ENCODE measurements around the gene ECI2.
"Not testable (repeated sequence)": the region's sequence is repeated elsewhere in the genome, so short reads cannot be mapped to it uniquely, and the experiment has no call there.

ECI2 gene

DNA sequence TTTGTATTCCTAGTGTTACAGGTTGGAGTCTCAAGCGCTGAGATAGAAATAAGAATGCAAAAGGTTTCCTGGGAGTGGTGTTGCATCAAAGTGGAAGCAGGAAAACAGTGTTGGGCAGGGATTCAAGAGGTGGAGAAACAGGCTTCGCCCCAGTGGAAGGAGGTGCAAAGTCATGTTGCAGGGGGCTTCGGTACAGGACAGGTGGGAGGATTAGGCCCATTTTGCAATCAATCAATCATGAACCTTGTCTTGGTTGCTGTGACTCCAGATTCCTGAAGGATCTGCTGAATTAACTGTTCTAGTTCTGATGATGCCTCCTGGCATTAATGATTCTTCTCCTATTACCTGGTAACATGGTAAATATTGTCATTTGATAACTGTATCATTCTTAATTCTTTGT lies 34.1 kb downstream of the ECI2 start:
- DNase-seq (ENCODE audit: low spot score): no peak

DNA sequence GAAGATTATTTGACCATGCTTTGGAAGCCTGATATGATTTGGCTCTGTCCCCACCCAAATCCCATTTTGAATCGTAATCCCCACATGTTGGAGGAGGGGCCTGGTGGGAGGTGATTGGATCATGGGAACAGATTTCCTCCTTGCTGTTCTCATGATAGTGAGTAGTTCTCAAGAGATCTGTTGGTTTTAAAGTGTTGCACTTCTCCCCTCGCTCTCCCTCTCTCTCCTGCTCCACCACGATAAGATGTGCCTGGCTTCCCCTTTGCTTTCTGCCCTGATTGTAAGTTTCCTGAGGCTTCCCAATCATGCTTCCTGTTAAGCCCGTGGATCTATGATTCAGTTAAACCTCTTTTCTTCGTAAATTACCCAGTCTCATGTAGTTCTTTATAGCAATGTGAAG lies 34.7 kb downstream of the ECI2 start:
- no peak for DNase-seq (ENCODE audit: low spot score)

DNA sequence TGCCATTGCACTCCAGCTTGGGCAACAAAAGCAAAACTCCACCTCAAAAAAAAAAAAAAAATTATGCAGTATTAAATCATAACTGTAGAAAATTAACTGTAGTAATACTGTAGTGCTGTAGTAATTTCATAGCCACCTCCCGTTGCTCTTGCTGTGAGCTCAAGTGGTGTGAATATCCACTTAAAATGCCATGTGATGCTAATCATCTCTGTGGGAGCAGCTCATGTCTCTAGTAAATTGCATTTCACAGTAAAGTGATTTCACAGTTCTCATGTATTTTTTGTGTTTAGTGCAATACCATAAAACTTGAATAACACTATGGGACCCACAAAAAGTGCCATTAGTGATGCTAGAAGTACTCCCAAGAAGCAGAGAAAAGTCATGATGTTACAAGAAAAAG lies 42.1 kb downstream of the ECI2 start:
- no peak for DNase-seq (ENCODE audit: low spot score)

DNA sequence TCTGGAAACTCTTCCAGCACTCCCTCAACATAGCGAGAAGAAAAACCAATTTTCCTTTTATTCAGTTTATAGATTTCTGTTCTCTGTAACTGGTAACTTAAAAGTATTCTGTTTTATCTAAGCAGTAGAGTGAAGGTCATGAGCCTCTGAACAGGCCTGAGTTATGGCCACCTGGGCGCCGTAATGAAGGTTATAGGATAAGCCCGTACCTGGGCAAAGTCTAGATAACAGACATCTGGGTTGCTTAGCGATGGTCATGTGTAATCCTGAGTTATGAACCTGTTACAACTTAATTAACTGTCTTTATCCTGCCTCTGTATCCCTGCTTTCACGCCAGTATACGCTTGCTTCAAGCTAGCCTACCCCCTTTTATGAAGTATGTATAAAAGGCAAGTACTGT lies 43.4 kb downstream of the ECI2 start:
- no peak for DNase-seq (ENCODE audit: low spot score)

DNA sequence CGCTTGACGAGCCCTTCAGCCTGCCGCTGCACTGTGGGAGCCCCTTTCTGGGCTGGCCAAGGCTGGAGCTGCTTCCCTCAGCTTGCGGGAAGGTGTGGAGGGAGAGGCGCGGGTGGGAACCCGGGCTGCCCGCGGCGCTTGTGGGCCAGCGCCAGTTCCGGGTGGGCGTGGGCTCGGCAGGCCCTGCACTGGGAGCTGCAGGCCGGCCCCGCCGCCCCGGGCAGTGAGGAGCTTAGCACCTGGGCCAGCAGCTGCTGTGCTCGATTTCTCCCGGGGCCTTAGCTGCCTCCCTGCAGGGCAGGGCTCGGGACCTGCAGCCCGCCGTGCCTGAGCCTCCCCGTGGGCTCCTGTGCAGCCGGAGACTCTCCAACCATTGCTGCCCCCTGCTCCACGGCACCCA lies 45.3 kb downstream of the ECI2 start:
- DNase-seq (ENCODE audit: low spot score): not testable (repeated sequence)

DNA sequence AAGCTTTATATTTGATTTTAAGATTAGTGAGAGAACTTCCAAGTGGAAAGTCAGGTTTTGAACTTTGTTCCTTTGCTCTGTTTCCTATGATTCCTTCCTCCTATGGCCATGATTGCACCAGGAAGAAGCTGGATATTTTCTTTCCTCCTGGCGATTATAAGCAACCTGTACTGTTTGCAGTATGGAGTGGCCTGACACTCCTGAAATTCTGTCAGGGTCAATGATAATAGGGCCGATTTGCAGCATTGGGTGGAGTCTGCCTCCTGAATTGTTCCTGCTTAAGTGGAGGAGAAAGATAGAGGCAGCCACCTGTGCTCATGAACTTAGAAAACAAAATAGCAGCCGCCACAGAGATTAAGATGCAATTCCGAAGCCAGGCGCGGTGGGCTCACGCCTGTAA lies 46.7 kb downstream of the ECI2 start:
- DNase-seq (ENCODE audit: low spot score): no peak

DNA sequence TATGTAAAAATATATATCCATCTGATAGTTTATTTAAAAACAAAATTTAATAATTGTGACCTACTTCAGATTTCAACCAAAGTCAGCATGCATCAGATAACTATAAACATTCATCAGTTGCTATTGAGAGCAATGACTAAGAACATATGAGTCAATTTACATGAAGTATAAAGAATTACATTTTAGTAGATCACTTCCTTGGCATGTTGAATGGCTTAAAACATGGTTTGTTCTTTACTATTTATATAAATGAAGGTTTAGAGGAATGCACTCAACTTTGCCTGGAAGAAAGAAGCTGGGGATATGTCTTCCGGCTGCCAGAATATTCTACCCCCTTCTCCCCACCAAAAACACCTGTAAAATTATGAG lies 50.1 kb downstream of the ECI2 start:
- no peak for DNase-seq (ENCODE audit: low spot score)

DNA sequence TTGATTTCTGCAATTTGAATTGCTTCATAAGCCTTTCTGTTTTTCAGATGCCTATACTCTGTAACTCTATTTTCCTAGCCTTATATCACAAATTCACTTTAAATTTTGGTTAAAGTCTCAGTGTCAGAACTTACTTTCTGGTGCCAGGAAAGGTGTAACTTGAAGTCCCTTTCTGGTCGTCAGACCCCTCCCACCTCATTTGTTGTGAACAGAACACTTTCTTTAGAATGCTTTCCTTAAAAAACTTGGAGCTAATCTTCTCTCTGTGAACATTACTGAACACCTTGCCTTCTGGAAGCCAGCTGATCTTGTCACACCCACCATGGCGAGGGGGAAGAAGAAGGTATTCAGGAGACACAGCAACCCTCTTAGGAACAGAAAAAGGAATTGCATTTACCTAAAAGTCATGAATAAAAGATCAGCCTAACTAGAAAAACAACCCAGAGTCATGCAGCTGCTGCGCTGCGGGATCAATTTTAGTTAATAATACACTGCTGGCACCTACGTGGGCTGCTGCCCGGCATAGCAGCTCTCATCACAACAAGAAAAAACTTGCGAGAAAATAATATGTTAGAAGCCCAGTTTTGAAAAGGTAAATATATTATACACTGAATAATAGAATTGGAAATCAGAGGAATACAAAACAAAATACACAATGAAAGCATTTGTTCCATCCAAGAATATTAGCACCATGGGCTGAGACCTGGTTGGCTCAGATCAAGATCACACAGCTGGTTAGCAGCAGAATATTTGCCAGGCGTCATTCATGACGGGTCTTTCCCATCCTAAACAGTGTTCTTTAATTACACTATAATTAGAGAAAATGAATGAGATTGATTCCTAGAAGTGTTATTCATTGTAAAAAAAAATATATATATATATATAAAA lies 50.7 kb downstream of the ECI2 start:
- DNase-seq (ENCODE audit: low spot score): no peak

DNA sequence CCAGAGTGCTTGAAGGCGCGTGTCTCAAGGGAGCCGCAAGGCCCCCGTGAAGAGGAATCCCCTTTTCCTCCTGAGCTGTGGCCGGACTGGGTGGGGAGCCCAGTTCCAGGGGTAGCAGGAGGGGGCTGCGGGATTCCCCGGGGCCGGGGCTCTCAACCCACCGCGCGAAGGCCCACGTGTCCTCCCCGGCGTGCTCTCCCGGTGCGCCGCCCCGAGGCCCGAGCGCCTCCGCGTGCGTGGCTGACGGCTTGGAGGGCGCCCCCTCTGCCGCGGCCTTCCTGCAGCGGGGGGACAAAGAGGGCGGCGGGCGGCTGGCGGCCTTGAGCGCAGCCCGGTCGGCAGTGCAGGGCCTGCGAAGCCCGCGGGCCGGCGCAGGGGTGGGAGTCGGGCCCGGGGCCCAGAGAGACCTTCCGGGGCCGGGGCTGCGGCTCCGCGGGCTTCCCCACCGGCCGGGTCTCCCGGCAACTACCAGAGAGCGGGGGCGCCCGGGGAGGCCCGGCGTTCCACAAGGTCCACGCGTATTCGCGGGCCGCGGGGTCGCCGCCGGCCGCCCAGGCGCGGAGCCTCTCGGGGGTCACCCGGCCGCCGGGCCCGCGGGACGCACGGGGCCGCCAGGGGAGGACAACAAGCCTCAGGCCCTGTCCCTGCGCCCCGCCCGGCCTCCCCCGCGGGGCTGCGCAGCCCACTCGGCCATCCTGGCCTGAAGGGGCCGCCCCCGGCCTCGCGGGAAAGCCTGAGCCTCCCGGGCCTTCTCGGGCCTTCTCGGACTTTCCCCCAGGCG lies 56.5 kb downstream of the ECI2 start, which contains the start of gene FAM217A:
Gene FAM217A (minus strand): TSS at position 447 of the 781 bp plus-strand sequence. CDS start 1,723 bp downstream, outside the sequence.
- DNase-seq (ENCODE audit: low spot score): no peak

DNA sequence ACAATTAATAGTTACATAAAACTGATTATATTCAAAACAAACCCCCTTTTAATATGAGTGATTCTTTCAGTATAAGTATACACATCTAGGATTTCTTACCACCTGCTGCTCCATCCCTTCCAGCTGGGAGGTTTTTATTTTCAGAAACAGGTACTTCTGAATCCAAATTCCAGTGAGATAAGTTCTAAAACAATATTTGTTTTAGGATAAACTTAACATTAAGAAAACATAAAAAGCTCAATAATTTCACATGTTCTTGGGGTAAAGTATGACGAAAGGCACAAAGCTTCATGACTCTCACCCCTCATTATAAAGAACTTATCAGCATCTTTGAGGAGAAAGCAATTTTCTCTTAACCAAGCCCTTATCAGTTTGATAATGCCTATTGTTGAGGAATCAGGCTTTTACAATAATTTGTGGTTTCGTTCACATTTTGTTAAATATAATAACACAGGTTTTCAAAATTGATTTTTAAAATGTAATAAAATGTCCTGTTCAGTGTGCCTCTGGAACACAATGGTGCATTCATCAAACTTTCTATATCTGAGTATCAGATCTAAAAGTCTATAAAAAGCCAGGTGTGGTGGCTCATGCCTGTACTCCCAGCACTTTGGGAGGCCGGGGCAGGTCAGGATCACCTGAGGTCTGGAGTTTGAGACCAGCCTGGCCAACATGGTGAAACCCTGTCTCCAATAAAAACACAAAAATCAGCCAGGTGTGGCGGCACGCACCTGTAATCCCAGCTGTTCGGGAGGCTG lies 60.7 kb downstream of the ECI2 start:
- DNase-seq (ENCODE audit: low spot score): no peak

DNA sequence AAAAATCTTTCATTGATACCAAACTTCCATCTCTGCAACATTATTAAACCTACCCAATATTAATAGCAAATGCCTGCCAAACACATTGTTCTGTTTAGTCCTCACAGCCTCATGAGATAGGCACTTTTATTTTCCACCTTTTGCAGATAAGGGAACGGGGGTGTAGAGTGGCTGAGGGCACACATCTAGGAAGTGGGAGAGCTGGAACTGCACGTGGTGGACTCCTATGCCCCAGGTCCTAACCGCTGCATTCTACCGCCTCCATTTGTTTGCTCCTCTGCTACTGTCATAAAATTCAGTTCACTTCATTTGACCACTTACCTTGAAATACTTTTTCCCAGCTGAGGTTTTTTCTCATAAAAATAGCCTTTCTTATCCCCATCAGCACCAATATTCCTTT lies 64.0 kb downstream of the ECI2 start:
- DNase-seq (ENCODE audit: low spot score): no peak

DNA sequence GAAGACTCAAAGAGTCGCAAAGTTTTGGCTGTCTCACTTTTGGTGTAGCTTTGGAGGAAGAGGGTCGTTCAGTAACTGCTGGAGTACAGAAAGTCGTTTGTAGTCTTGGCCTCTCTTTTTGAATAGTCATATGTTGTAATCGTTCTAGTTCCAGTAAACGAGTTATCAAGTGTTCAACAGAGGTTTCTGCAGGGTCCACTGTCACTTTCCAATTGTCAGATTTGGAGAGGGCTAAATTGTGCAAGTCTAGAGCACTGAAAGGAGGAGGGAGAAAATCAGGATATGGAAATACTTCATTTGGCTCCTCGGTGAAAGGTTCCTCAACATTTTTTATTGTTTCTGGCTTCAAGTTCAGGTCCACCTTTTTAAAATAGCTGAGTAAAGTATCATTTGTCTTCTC lies 66.2 kb downstream of the ECI2 start:
- DNase-seq (ENCODE audit: low spot score): no peak

DNA sequence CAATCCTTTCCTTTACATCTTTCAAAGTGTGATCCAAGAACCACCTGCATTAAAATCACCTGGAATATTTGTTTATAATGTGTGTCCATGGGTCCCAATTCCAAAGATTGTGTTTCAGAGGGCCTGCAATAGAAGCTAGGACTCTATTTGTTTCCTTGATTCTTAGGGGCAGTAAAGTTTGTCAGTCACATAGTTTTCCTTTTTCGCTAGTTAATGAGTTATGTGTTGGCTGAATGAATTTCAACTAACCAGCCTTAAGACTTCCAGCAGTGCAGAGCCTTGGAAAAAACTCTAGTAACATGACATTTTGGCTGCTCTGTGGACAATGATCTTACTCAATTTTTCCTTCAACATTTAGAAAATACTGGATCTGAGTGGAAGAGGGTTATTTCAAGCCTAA lies 67.7 kb downstream of the ECI2 start:
- no peak for DNase-seq (ENCODE audit: low spot score)

DNA sequence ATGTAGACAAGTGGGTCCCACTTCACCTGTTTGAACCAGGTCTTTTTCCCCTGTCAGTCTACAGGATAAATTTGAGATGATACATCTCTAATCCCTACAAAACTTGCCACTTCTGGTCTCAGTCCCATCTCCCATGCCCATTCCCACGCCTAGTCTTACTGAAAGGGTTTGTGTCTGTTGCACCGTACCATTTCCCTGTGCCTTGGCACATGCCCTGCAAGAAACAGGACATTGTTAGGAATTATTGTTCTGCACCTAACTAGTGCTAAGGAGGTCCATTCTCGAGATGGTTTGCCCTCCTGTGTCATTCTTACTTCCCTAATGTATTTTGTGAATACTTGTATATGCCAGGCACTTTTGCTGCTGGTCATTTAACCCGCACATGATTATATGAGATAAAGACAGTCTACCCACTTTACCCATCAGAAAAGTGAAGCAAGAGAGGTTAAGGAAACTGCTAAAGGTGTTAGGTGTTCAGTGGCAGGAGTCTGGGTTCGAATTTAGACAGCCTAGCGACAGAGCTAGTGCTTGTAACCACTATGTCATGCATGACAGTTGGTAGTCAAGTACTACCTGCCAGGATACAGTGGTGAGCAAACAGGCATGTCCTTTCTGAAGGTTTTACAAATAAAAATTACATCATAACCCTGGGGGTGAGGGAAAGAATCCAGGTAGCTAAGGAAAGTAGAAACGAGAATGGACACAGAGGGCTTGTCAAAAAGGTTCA lies 69.2 kb downstream of the ECI2 start:
- no peak for DNase-seq (ENCODE audit: low spot score)

Measured in LoVo (cell line).